Left ventricle myocardium inferior (tissue), 1 donor: ENCODE data around the gene ALOX15B. TPM values are rescaled to one million over a fixed set of nuclear protein-coding genes. Genes with fewer than 3 reads are reported as not detected.
"Not testable (repeated sequence)": the region's sequence is repeated elsewhere in the genome, so short reads cannot be mapped to it uniquely, and the experiment has no call there.

Experiments
- DNase-seq: peaks from one replicate; pipeline ENCODE4 v3.0.0-alpha.2; 2020
- H3K27ac ChIP-seq: fragments of 200-600 bp; replicated peaks from 2 replicates; pipeline ENCODE4 v1.8.0; 2021
- H3K27me3 ChIP-seq: fragments of 200-600 bp; 2 replicates; pipeline ENCODE4 v1.8.0; 2021; ENCODE audit warnings: low read depth
- H3K36me3 ChIP-seq: fragments of 200-600 bp; 2 replicates; pipeline ENCODE4 v1.8.0; 2021
- H3K4me1 ChIP-seq: fragments of 200-600 bp; 2 replicates; pipeline ENCODE4 v1.8.0; 2021
- H3K4me3 ChIP-seq: fragments of 200-600 bp; 2 replicates; pipeline ENCODE4 v1.8.0; 2021; ENCODE audit warnings: mild to moderate bottlenecking, moderate library complexity
- H3K9me3 ChIP-seq: fragments of 200-600 bp; replicated peaks from 2 replicates; pipeline ENCODE4 v1.8.0; 2021
- CTCF ChIP-seq: fragments of 200-600 bp; IDR thresholded peaks from 2 replicates; pipeline ENCODE4 v1.8.0; 2021; ENCODE audit warnings: antibody characterized with exemption, mild to moderate bottlenecking, borderline replicate concordance
- intact Hi-C: fragments of 100-400 bp; cut with micrococcal nuclease; formaldehyde crosslinking; loops from one replicate; pipeline ENCODE4 v1.11.0; 2022
- total RNA-seq: library from RNA; stranded (reverse); fragmentation: NEBNext Ultra II Directional; extraction: Animal tissue kit (Norgen Biotek cat#: 25700); gene quantifications from one replicate; pipeline ENCODE4 v1.2.1, GENCODE V29; 2021
- donor health status: DM: no; HTN: yes; CAD: no; lungs with severe emphysema.

The ALOX15B gene
- total RNA-seq, 1 donor from 2014 or later, result not detected

- intact Hi-C loops, result no loop called here
These were observed 35.7 kb downstream of the ALOX15B start for GRCh38 chr17:8074554-8074953.

GRCh38 chr17:8075081-8075480 lies 36.2 kb downstream of the ALOX15B start:
- intact Hi-C loops, result no loop called here
- no peak for TF ChIP-seq CTCF
- Histone ChIP-seq H3K9me3 (no peaks in the 10 kb centered on the region), H3K36me3 (no peaks in the 10 kb centered on the region), H3K4me3 (no peak overlapping the region), H3K4me1 (peaks cover 30% of the 10 kb centered on the region), H3K27me3 (peaks cover 98% of the 10 kb centered on the region), H3K27ac (no peak overlapping the region)
- no peak for DNase-seq

More at GRCh38 chr17:8074554-8074953, 35.7 kb downstream of the ALOX15B start:
- DNase-seq, result no peak
- no peak overlapping the region for H3K27ac ChIP-seq
- no peak overlapping the region for H3K4me3 ChIP-seq
- no peak for TF ChIP-seq CTCF
- H3K27me3 ChIP-seq, result peaks cover 97% of the 10 kb centered on the region
- no peaks in the 10 kb centered on the region for H3K9me3 ChIP-seq
- H3K4me1 ChIP-seq, result peaks cover 25% of the 10 kb centered on the region
- no peaks in the 10 kb centered on the region for H3K36me3 ChIP-seq

GRCh38 chr17:8075574-8076342 lies 36.9 kb downstream of the ALOX15B start:
- H3K27me3 ChIP-seq, result peaks cover 98% of the 10 kb centered on the region
- no peak overlapping the region for H3K4me3 ChIP-seq
- no peak overlapping the region for H3K27ac ChIP-seq
- DNase-seq, result no peak
- no peak for TF ChIP-seq CTCF
- no peaks in the 10 kb centered on the region for H3K36me3 ChIP-seq
- no peaks in the 10 kb centered on the region for H3K9me3 ChIP-seq
- intact Hi-C loops, result no loop called here
- peaks cover 37% of the 10 kb centered on the region for H3K4me1 ChIP-seq

GRCh38 chr17:8076502-8077266 lies 37.8 kb downstream of the ALOX15B start:
- Histone ChIP-seq H3K4me1 (peaks cover 38% of the 10 kb centered on the region), H3K36me3 (no peaks in the 10 kb centered on the region), H3K27ac (no peak overlapping the region), H3K27me3 (peaks cover 98% of the 10 kb centered on the region), H3K9me3 (no peaks in the 10 kb centered on the region), H3K4me3 (no peak overlapping the region)
- no peak for DNase-seq
- intact Hi-C loops, result no loop called here
- no peak for TF ChIP-seq CTCF

- H3K27ac ChIP-seq, intact Hi-C loops, H3K36me3 ChIP-seq, H3K9me3 ChIP-seq, DNase-seq, H3K4me3 ChIP-seq: not testable (repeated sequence)
- Histone ChIP-seq H3K27me3 (peaks cover 98% of the 10 kb centered on the region), H3K4me1 (peaks cover 30% of the 10 kb centered on the region)
These were observed 39.1 kb downstream of the ALOX15B start for GRCh38 chr17:8077939-8078338.
